T follicular helper cell (primary cell): ENCODE data around the gene FCGR2B.
A peak's percentile ranks its signal among the peaks of the same experiment; 100 is the strongest.
"Not testable (repeated sequence)": the region's sequence is repeated elsewhere in the genome, so short reads cannot be mapped to it uniquely, and the experiment has no call there.

ENCODE experiments used
- DNase-seq: peaks from one replicate; pipeline ENCODE4 v3.0.0-alpha.2; 2020; ENCODE audit warnings: low read depth
- total RNA-seq, 2 experiments: gene quantifications; one replicate each; lab custom pipeline; 2026; lab: John Stamatoyannopoulos, UW

The FCGR2B gene
- 0 reads per million in 2 experiments for total RNA-seq

DNA sequence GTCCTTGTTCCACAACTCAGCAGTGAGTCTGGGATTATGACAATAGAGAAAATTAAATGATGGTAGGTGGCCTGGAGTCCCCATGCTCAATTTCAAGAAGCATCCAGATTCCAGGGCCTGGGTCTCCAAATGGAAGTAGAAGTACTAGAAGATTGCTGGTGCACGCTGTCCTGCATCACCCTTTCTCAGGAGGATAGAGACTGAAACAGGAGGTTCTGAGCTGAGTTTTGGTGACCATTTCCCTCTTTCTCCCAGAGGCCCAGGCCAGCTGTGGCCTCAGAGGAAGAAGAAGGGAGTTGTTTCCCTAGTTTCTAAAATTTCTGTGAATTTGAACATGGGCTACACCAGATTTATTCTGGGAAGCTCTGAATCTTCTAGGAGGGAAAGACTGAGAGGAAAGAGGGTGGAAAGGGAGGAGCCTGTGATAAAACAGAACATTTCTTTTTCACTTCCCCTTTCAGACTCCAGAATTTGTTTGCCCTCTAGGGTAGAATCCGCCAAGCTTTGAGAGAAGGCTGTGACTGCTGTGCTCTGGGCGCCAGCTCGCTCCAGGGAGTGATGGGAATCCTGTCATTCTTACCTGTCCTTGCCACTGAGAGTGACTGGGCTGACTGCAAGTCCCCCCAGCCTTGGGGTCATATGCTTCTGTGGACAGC lies at the start of gene FCGR2B:
FCGR2B (plus strand) TSS at position 460 of the 656 bp plus-strand sequence; CDS start at position 559, 99 bp downstream.
- not testable (repeated sequence) for DNase-seq

GRCh38 chr1:161616417-161616816 lies 46.5 kb upstream of the FCGR2B start:
- not testable (repeated sequence) for DNase-seq

- not testable (repeated sequence) for DNase-seq
These were observed 44.4 kb upstream of the FCGR2B start for GRCh38 chr1:161618517-161618916.

DNA sequence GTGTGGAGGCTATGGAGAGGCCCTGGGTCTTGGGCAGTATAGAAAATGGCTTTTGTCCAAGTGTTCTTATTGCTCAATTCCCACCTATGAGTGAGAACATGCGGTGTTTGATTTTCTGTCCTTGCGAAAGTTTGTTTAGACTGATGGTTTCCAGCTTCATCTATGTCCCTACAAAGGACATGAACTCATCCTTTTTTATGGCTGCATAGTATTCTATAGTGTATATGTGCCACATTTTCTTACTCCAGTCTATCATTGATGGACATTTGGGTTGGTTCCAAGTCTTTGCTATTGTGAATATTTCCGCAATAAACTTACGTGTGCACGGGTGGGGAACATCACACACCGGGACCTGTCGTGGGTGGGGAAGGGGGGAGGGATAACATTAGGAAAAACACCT lies 42.5 kb upstream of the FCGR2B start:
- DNase-seq: not testable (repeated sequence)

- DNase-seq: peak; percentile 75
These were observed 41.6 kb upstream of the FCGR2B start for GRCh38 chr1:161621181-161622000.

DNA sequence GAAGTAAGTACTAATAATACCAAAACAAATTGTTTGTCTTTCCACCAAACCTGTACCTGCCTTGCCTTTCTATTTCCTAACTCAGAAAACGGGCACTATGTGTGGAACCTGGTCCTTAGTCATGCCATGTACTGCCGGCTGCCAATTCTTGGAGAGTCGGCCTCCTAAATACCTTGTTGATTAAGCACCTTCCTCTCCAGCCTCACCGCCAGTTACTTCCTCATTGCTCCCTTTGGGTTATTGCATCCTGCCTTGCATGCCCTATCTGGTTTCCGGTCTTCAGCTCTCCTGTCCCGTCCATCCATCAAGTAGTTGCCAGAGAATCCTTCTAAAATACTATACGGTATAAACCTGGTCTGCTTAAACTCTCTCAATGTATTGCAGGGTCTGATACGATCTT lies 40.9 kb upstream of the FCGR2B start:
- not testable (repeated sequence) for DNase-seq

- not testable (repeated sequence) for DNase-seq
These were observed 39.4 kb upstream of the FCGR2B start for GRCh38 chr1:161623401-161624051.

- DNase-seq: not testable (repeated sequence)
These were observed 38.3 kb upstream of the FCGR2B start for GRCh38 chr1:161624605-161625004.

GRCh38 chr1:161626445-161627146 lies 36.3 kb upstream of the FCGR2B start:
- DNase-seq: not testable (repeated sequence)

DNA sequence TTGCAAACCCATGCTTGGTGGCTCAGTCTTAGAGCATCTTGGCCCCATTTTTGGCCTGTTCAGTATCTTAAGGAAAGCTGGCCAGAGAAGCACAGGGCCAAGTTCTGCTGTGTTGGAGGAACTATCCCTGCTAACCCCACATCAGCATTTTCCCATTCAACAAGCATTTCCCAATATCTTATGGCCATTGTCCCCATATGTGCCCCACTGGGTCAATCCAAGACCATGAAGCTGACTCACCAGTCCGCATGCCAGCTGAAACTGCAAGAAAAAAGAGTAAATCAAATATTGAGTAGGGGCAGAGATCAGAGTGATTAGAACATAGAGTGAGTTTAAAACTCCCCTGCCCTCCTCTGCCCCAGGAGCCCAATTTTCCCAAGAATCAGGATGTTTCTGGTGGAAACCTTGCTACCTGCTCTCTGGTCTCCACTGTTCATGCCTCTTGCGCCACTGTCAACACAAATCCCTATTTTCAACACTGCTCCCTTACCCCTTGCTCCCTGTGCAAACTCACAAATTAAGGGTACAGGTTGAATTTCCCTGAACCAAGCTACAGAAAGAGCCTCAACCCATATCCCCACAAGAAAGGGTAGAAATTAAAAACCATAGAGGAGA lies 32.7 kb upstream of the FCGR2B start:
- not testable (repeated sequence) for DNase-seq

- no peak for DNase-seq
These were observed 31.9 kb upstream of the FCGR2B start, which contains the start of gene FCGR3B for GRCh38 chr1:161631076-161631475. Gene FCGR3B (minus strand): TSS chr1:161631176. CDS start chr1:161631094, 82 bp downstream.

DNA sequence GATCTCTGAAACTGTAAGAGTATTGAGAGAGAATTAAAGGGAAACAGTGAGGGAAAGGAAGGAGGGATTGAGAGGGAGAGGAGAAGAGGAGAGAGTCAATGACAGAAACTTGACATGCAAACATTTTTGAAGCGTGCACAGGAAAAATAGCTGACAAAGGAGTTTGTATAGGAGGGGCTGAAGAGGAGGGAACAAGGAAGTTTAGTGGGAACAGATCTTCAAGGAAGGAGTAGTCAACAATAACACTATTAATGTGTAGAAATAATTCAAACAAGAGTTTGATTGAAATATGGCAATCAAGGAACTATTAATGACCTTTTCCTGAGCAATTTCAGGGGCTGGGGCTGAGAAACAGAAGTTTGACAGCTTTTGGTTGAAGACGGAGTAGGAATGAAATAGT lies 27.9 kb upstream of the FCGR2B start:
- not testable (repeated sequence) for DNase-seq

DNA sequence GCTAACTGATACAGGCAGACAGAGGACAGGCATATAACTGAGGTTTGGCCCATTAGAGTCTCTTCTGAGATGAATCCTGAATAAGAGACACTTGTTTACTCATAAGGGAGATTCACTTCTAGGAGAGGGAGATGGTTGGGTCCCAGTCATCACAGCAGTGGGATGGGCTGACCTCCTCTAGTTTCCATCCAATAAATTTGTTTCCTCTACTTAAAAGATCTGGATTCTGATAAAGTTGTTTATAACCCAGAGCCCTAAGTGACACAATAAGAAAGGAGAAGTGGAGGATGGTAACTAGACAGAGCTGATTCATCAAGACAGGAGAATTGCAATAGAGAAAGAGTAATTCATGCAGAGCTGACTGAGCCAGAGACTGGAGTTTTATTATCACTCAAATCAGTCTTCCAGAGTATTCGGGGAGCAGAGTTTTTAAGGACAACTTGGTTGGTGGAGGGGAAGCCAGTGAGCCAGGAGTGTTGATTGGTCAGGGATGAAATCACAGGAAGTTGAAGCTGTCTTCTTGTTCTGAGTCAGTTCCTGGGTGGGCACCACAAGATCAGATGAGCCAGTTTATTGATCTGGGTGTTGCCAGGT lies 26.7 kb upstream of the FCGR2B start:
- not testable (repeated sequence) for DNase-seq

GRCh38 chr1:161636976-161637375 lies 26.0 kb upstream of the FCGR2B start:
- not testable (repeated sequence) for DNase-seq

DNA sequence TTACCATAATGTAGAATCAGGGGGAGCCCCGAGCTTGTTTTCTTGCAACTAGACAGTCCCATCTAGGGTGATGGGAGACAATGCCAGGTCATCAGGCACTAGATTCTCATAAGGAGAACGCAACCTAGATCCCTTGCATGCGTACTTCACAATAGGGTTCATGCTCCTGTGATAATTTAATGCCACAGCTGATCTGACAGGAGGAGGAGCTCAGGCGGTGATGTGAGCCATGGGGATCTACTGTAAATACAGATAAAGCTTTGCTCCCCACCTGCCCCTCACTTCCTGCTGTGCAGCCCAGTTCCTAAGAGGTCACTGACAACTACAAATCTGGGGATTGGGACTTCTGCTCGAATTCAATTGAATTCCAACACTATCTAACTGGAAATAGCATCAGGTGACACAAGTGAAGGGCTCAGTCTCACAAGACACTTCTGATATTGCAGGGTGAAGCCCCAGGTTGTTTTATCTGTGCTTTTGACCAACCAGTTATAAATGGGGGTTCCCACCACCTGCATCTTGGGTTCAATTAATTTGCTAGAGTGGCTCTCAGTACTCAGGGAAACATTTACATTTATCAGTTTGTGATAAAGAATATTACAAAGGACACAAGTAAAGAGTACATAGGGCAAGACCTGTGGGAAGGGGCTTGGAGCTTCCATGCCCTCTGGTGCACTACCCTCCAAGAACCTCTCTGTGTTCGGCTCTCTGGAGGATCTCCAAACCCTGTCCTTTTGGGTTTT lies 24.5 kb upstream of the FCGR2B start:
- DNase-seq: not testable (repeated sequence)

GRCh38 chr1:161639203-161639602 lies 23.7 kb upstream of the FCGR2B start:
- DNase-seq: not testable (repeated sequence)

DNA sequence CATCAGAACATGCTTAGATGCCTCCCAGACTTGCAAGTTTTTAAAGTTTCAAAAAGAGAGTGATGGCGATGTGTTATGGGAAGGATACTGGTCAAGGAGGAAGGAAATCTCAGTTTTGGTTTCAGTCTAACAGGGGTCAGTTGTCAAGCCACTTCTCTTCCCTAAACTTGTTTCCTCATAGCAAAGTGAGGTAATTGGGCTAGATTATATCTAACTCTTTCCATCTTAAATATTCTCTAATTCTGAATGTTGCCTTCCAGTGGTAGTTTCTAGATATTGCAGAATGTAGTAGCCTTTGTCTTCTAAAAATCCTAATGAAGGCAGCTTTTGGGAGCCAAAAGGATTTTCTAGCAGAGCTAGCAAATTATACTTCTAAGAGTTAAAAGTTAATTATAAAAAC lies 20.2 kb upstream of the FCGR2B start:
- DNase-seq: not testable (repeated sequence)

- DNase-seq: not testable (repeated sequence)
These were observed 19.3 kb upstream of the FCGR2B start for GRCh38 chr1:161643481-161644208.

GRCh38 chr1:161644855-161645254 lies 18.1 kb upstream of the FCGR2B start:
- not testable (repeated sequence) for DNase-seq
